ENCODE results near the gene GAK. TPM values are rescaled to one million over a fixed set of nuclear protein-coding genes. Genes with fewer than 3 reads are reported as not detected.
A peak's percentile ranks its signal among the peaks of the same experiment; 100 is the strongest.

GAK gene
- total and polyA plus RNA-seq, 7 donors: 20.9 to 55.8 (median 36.4) TPM

DNA sequence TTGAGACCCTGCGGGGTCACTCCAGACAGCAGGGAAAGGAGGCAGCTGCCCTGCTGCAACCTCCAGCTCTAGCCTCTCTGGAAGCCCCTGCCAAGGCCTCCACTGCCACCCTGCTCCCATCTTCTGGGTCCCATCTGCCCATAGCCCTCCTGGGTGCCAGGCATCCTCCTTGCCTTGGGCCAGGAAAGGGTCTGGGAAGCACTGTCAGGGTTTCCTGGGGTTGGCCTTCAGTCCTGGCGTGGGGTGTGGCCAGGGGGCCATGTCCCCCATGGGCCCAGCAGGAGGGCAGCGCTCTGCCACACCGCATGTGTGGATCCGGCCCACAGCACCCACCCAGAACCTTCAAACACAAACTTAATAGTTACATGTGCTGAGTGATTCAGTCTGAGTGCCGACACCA lies 102.8 kb downstream of the GAK start:
- TF ChIP-seq, protein P1, sequence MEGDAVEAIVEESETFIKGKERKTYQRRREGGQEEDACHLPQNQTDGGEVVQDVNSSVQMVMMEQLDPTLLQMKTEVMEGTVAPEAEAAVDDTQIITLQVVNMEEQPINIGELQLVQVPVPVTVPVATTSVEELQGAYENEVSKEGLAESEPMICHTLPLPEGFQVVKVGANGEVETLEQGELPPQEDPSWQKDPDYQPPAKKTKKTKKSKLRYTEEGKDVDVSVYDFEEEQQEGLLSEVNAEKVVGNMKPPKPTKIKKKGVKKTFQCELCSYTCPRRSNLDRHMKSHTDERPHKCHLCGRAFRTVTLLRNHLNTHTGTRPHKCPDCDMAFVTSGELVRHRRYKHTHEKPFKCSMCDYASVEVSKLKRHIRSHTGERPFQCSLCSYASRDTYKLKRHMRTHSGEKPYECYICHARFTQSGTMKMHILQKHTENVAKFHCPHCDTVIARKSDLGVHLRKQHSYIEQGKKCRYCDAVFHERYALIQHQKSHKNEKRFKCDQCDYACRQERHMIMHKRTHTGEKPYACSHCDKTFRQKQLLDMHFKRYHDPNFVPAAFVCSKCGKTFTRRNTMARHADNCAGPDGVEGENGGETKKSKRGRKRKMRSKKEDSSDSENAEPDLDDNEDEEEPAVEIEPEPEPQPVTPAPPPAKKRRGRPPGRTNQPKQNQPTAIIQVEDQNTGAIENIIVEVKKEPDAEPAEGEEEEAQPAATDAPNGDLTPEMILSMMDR (IDR thresholded peaks at IDR 0.05): no peak

DNA sequence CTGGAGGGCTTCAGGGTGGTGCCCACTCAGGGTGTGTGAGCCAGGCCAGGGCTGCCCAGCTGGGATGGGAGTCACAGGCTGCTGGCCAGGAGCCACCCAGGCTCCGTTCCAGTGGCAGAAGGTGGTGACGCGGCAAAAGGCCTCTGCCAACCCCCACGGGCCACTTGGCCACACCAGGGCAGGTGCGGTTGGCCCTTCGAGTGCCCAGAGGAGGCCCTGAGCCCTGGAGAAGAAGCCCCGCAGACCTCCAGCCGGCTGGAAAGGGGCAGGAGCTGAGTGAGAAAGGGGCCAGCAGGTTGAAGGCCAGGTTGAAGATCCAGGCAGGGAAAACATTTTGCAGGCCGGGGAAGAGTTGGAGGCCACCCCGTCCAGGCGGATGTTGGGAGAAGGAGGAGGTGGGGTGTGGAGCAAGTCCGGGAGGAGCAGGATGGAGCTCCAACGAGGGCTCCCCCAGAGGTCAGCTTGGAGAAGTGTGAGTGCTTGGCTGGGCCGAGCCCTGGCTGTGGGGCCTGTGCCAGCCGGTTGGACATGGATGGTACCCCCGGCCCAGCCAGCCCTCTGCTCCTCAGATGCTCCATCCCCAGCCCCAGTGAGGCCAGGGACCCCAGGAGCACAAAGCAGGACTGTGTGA lies 103.4 kb downstream of the GAK start:
- Histone ChIP-seq H3K27ac (no peak overlapping the region), H3K4me3 (no peak overlapping the region), H3K27me3 (ENCODE audit: insufficient read depth in 3 of 3, low read length in 2 of 3) (peaks cover 0 to 74% (median 37%) of the 10 kb centered on the region in 3 donors), H3K36me3 (ENCODE audit: insufficient read depth in 1 of 2, low read depth in 1 of 2) (no peaks in the 10 kb centered on the region), H3K4me1 (no peaks in the 10 kb centered on the region), H3K9me3 (no peaks in the 10 kb centered on the region)
- DNase-seq: peak; percentile 35 to 44
- peak in 3 of 4 donors; percentile 25 to 56 (median 55) for ATAC-seq
- 21 to 26% (median 23%) methylated on average over 13 to 16 of the region's 16 CpGs for WGBS, 3 donors
- TF ChIP-seq, protein P1 (IDR thresholded peaks at IDR 0.05): no peak
- intact Hi-C loops (cut with DNase I): no loop called here

More for the DNA sequence above, 102.8 kb downstream of the GAK start:
- intact Hi-C loops (cut with DNase I): no loop called here
- WGBS, 3 donors: 79 to 88% (median 80%) methylated on average over 5 to 6 of the region's 6 CpGs
- Histone ChIP-seq H3K27ac (no peak overlapping the region), H3K4me1 (no peaks in the 10 kb centered on the region), H3K27me3 (ENCODE audit: insufficient read depth in 3 of 3, low read length in 2 of 3) (peaks cover 0 to 68% (median 32%) of the 10 kb centered on the region in 3 donors), H3K36me3 (ENCODE audit: insufficient read depth in 1 of 2, low read depth in 1 of 2) (no peaks in the 10 kb centered on the region), H3K9me3 (no peaks in the 10 kb centered on the region), H3K4me3 (no peak overlapping the region)
- DNase-seq: peak; percentile 9 to 22
- ATAC-seq: no peak

DNA sequence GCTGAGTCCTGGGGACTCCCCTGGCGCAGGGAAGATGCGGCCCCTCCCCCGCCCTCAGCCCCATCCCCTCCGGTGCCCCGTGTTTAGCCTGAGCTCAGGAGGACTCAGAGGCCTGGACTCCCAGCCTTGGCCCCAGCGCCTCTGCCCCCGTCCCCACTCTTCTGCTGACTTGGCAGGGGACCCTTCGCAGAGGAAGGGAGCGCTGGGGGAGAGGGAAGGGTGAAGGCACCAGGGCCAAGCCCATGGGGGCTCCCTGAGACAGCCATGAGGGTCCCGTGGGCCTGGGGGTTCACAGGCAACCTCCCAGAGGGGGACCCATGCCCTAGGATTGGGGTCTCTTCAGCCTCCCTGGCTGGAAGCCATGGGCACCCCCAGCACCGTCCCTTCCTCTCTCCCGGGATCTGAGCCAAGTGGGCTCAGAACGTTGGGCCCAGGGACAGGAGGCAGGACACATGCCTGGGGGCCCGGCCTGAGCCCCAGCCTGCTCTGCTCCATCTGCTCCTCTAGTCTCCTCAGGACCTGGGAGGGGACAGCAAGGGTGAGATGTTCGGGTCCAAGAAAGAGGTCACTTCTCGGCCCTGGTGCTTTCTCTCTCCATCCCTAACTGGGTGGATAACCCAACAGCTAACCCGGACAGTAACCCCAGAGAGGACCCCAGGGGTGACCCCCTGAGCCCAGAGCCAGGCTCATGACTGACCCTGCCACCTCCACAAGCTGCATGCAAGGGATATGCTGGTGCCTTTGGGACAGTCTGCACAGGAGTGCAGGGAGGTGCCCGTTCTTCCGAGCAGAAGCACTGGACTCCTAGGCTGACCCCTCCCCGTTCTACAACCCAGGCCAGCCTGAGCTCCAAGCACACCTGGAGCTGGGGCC lies 104.7 kb downstream of the GAK start:
- Histone ChIP-seq H3K27me3 (ENCODE audit: insufficient read depth in 3 of 3, low read length in 2 of 3) (peaks cover 0 to 83% (median 41%) of the 10 kb centered on the region in 3 donors), H3K36me3 (ENCODE audit: insufficient read depth in 1 of 2, low read depth in 1 of 2) (no peaks in the 10 kb centered on the region), H3K27ac (no peak overlapping the region), H3K4me3 (no peak overlapping the region), H3K4me1 (no peaks in the 10 kb centered on the region), H3K9me3 (no peaks in the 10 kb centered on the region)
- DNase-seq: peak; percentile 11 to 37
- WGBS, 3 donors: 19 to 24% (median 23%) methylated on average over 14 to 20 of the region's 20 CpGs
- TF ChIP-seq, protein P1 (IDR thresholded peaks at IDR 0.05): no peak
- ATAC-seq: no peak
- intact Hi-C loops (cut with DNase I): no loop called here

DNA sequence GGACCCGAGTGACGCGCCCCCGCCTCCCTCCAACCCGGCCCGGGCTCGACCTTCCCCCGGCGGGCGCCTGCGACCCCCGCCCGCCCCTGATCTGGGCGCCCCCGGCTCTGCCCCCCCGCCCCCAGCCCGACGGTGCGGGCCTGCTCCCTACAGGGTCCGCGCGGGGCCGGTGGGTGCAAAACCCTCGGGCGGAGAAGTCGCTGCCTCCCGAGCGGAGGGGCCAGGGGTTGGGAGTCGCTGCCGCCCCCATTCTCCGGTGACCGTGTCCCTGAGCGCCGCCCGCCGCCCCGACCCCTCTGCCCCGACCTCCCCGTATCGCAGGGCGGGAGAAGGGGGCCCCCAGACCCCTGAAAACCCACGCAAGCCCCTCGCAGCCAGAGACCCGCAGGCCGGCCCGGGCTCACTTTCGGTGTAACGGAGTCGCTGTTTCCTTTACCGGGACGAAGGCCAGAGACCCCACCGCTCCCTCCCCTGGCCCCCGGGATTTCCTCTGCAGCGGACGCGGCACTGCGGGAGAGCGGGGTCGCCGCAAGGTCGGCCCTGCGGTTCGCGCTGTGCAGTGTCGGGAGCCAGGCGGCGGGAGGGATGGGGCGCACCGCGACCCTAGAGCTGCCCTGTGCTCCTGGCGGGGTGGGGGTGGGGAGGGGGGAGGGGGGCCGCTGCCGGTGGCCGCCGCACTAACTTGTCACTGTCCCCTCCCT lies 105.5 kb downstream of the GAK start:
- H3K27me3 ChIP-seq (ENCODE audit: insufficient read depth in 3 of 3, low read length in 2 of 3): peaks cover 0 to 87% (median 37%) of the 10 kb centered on the region in 3 donors
- no peaks in the 10 kb centered on the region for H3K9me3 ChIP-seq
- intact Hi-C loops (cut with DNase I): no loop called here
- WGBS, 3 donors: 1 to 2% (median 1%) methylated on average over 40 to 71 of the region's 75 CpGs
- TF ChIP-seq, protein P1 (IDR thresholded peaks at IDR 0.05): no peak
- H3K27ac ChIP-seq: no peak overlapping the region
- H3K4me1 ChIP-seq: no peaks in the 10 kb centered on the region
- peak; percentile 9 to 46 for DNase-seq
- no peaks in the 10 kb centered on the region for H3K36me3 ChIP-seq (ENCODE audit: insufficient read depth in 1 of 2, low read depth in 1 of 2)
- peak overlapping the region; percentile 2 for H3K4me3 ChIP-seq
- no peak for ATAC-seq
